Measurements from ENCODE around the gene GABRR1. TPM values are rescaled to one million over a fixed set of nuclear protein-coding genes. Genes with fewer than 3 reads are reported as not detected.
A peak's percentile ranks its signal among the peaks of the same experiment; 100 is the strongest.

Gene GABRR1
- polyA plus RNA-seq, 3 donors = not detected

- Histone ChIP-seq H3K36me3 (replicated peaks in 1 of 2; ENCODE audit: control insufficient read depth in 1 of 2, insufficient read depth in 2 of 2, low read length in 2 of 2) (no peaks in the 10 kb centered on the region), H3K9me3 (replicated peaks in 1 of 2; ENCODE audit: control insufficient read depth in 1 of 2, insufficient read depth in 1 of 2, low read length in 2 of 2) (no peaks in the 10 kb centered on the region), H3K27ac (ENCODE audit: low read depth in 1 of 2, low read length in 2 of 2) (no peak overlapping the region), H3K27me3 (ENCODE audit: control insufficient read depth in 2 of 2, insufficient read depth in 2 of 2, low read length in 2 of 2) (no peaks in the 10 kb centered on the region), H2AFZ (ENCODE audit: insufficient read depth, low read depth, low read length, poor library complexity, severe bottlenecking) (no peak overlapping the region), H3K4me2 (replicated peaks; ENCODE audit: extremely low read depth, low read length, poor library complexity, severe bottlenecking) (no peak overlapping the region), H3K4me3 (replicated peaks in 1 of 3; ENCODE audit: low read depth in 2 of 3, low read length in 3 of 3) (no peak overlapping the region), H3K9ac (ENCODE audit: insufficient read depth, low read length, poor library complexity, severe bottlenecking) (no peak overlapping the region), H4K20me1 (ENCODE audit: insufficient read depth, low read length) (no peaks in the 10 kb centered on the region), H3K79me2 (ENCODE audit: insufficient read depth, low read length) (no peaks in the 10 kb centered on the region), H3K4me1 (ENCODE audit: control insufficient read depth in 1 of 2, insufficient read depth in 2 of 2, low read length in 2 of 2) (peaks cover 0 to 5% of the 10 kb centered on the region in 2 donors)
- no peaks in the 10 kb centered on the region for H3K27me3 Mint-ChIP-seq (ENCODE audit: low read depth in 3 of 3)
- no peaks in the 10 kb centered on the region for H3K36me3 Mint-ChIP-seq
- H3K9me3 Mint-ChIP-seq = no peaks in the 10 kb centered on the region
- no peak overlapping the region for H3K27ac Mint-ChIP-seq
- peaks cover 13% of the 10 kb centered on the region for H3K4me1 Mint-ChIP-seq
- no peak for DNase-seq
- intact Hi-C loops (cut with micrococcal nuclease) = loop anchor here (5.0 kb wide), 2 partner anchors 256 to 261 kb away; no protein-coding TSS in a partner anchor
- no peak for TF ChIP-seq CTCF (IDR thresholded peaks at IDR 0.05)
- no peak overlapping the region for H3K4me3 Mint-ChIP-seq
- no CpG with 5 or more reads among the region's 1 CpG for WGBS (ENCODE audit: insufficient coverage)
These were observed 26.1 kb upstream of the GABRR1 start for GRCh38 chr6:89243331-89243629.

GRCh38 chr6:89242574-89243330 lies 25.6 kb upstream of the GABRR1 start:
- Histone ChIP-seq H3K79me2 (ENCODE audit: insufficient read depth, low read length) (no peaks in the 10 kb centered on the region), H3K4me2 (replicated peaks; ENCODE audit: extremely low read depth, low read length, poor library complexity, severe bottlenecking) (no peak overlapping the region), H4K20me1 (ENCODE audit: insufficient read depth, low read length) (no peaks in the 10 kb centered on the region), H3K4me3 (replicated peaks in 1 of 3; ENCODE audit: low read depth in 2 of 3, low read length in 3 of 3) (no peak overlapping the region), H2AFZ (ENCODE audit: insufficient read depth, low read depth, low read length, poor library complexity, severe bottlenecking) (no peak overlapping the region), H3K9me3 (replicated peaks in 1 of 2; ENCODE audit: control insufficient read depth in 1 of 2, insufficient read depth in 1 of 2, low read length in 2 of 2) (no peaks in the 10 kb centered on the region), H3K36me3 (replicated peaks in 1 of 2; ENCODE audit: control insufficient read depth in 1 of 2, insufficient read depth in 2 of 2, low read length in 2 of 2) (no peaks in the 10 kb centered on the region), H3K27ac (ENCODE audit: low read depth in 1 of 2, low read length in 2 of 2) (no peak overlapping the region), H3K4me1 (ENCODE audit: control insufficient read depth in 1 of 2, insufficient read depth in 2 of 2, low read length in 2 of 2) (peaks cover 0 to 5% of the 10 kb centered on the region in 2 donors), H3K9ac (ENCODE audit: insufficient read depth, low read length, poor library complexity, severe bottlenecking) (no peak overlapping the region), H3K27me3 (ENCODE audit: control insufficient read depth in 2 of 2, insufficient read depth in 2 of 2, low read length in 2 of 2) (no peaks in the 10 kb centered on the region)
- H3K9me3 Mint-ChIP-seq = no peaks in the 10 kb centered on the region
- H3K36me3 Mint-ChIP-seq = no peaks in the 10 kb centered on the region
- H3K4me3 Mint-ChIP-seq = no peak overlapping the region
- H3K27ac Mint-ChIP-seq = no peak overlapping the region
- peak; percentile 55 for TF ChIP-seq CTCF (IDR thresholded peaks at IDR 0.05)
- peaks cover 13% of the 10 kb centered on the region for H3K4me1 Mint-ChIP-seq
- intact Hi-C loops (cut with micrococcal nuclease) = loop anchor here (5.0 kb wide), 2 partner anchors 255 to 260 kb away; no protein-coding TSS in a partner anchor
- no peaks in the 10 kb centered on the region for H3K27me3 Mint-ChIP-seq (ENCODE audit: low read depth in 3 of 3)
- 10% methylated on average over 3 of the region's 3 CpGs for WGBS (ENCODE audit: insufficient coverage)
- DNase-seq = peak in 2 of 3 donors; percentile 29 to 34
